B cell (primary cell): ENCODE data around the gene GAREM1. TPM values are rescaled to one million over a fixed set of nuclear protein-coding genes. Genes with fewer than 3 reads are reported as not detected.

Experiments used
- ATAC-seq: fragments of 200-7000 bp; cut with Tn5 transposase; one replicate; pipeline ENCODE4 v1.10.0; 2021; ENCODE audit warnings: low read depth, mild to moderate bottlenecking, moderate number of reproducible peaks, moderate library complexity
- CTCF ChIA-PET: fragments of 350-600 bp; sonication (Branson Sonifier 250); formaldehyde crosslinking; loops from one replicate; lab custom pipeline; 2021; ENCODE audit warnings: antibody characterized with exemption, inconsistent platforms; lab: Charles Lee
- POLR2A ChIA-PET: fragments of 350-600 bp; sonication (Branson Sonifier 250); formaldehyde crosslinking; loops from one replicate; lab custom pipeline; 2021; ENCODE audit warnings: antibody characterized with exemption; lab: Charles Lee
- DNase-seq: peaks from one replicate; pipeline ENCODE4 v3.0.0; 2013
- H2AFZ ChIP-seq: 2 replicates; pipeline ENCODE4 v1.6.1; 2012; ENCODE audit warnings: mild to moderate bottlenecking, low read depth, low read length; ENCODE audit not compliant: insufficient read depth, poor library complexity, severe bottlenecking
- H3K27ac ChIP-seq, 2 donors: 1 replicate in 1 of 2; 2 replicates in 1 of 2; pipeline ENCODE4 v1.5.1; 2012 to 2013; ENCODE audit warnings: low read length in 2 of 2, mild to moderate bottlenecking in 2 of 2, moderate library complexity in 1 of 2
- H3K27me3 ChIP-seq, 4 experiments: fragments of 200-600 bp in 1 of 4; sonication (generic) in 1 of 4; replicated peaks in 1 of 4; 1 replicate in 2 of 4; 2 replicates in 2 of 4; pipeline versions ENCODE4 v1.6.1 to v1.7.0; 2013 to 2016; ENCODE audit warnings: low read length in 3 of 4, mild to moderate bottlenecking in 2 of 4, mixed read lengths in 1 of 4, moderate library complexity in 1 of 4; ENCODE audit not compliant: insufficient read depth in 4 of 4, control insufficient read depth in 3 of 4; ENCODE audit errors: control extremely low read depth in 1 of 4
- H3K36me3 ChIP-seq, 2 experiments: replicated peaks in 1 of 2; 1 replicate in 1 of 2; 2 replicates in 1 of 2; pipeline versions ENCODE4 v1.6.1 to v1.7.1; 2013; ENCODE audit warnings: low read length in 1 of 2; ENCODE audit not compliant: insufficient read depth in 2 of 2, control insufficient read depth in 1 of 2; ENCODE audit errors: control extremely low read depth in 1 of 2, extremely low read depth in 1 of 2
- H3K4me1 ChIP-seq, 2 donors: fragments of 200-600 bp in 1 of 2; sonication (generic) in 1 of 2; 1 replicate in 1 of 2; 2 replicates in 1 of 2; pipeline versions ENCODE4 v1.5.1 to v1.6.1; 2013 to 2017; ENCODE audit warnings: low read length in 2 of 2; ENCODE audit not compliant: control insufficient read depth in 2 of 2, insufficient read depth in 2 of 2
- H3K4me2 ChIP-seq: replicated peaks from 2 replicates; pipeline ENCODE3; 2012; ENCODE audit warnings: mild to moderate bottlenecking, low read depth, low read length; ENCODE audit not compliant: poor library complexity, severe bottlenecking
- H3K4me3 ChIP-seq, 5 experiments: fragments of 200-600 bp in 1 of 5; sonication (generic) in 1 of 5; 1 replicate in 3 of 5; 2 replicates in 2 of 5; pipeline versions ENCODE4 v1.5.1 to v1.7.0; 2011 to 2016; ENCODE audit warnings: low read length in 4 of 5, mild to moderate bottlenecking in 4 of 5, low read depth in 2 of 5, control low read depth in 1 of 5, moderate library complexity in 1 of 5; ENCODE audit not compliant: insufficient read depth in 1 of 5; ENCODE audit errors: control extremely low read depth in 1 of 5, extremely low read depth in 1 of 5
- H3K79me2 ChIP-seq: fragments of 200-600 bp; sonication (generic); one replicate; pipeline ENCODE4 v1.6.0; 2016; ENCODE audit warnings: low read length; ENCODE audit not compliant: control insufficient read depth, insufficient read depth
- H3K9ac ChIP-seq: fragments of 200-600 bp; sonication (generic); 2 replicates; pipeline ENCODE4 v1.6.1; 2017; ENCODE audit warnings: mild to moderate bottlenecking, low read length, moderate library complexity
- H3K9me3 ChIP-seq, 3 donors: one replicate each; pipeline versions ENCODE4 v1.6.1 to v1.7.1; 2013; ENCODE audit warnings: low read length in 2 of 3; ENCODE audit not compliant: control insufficient read depth in 2 of 3, insufficient read depth in 1 of 3; ENCODE audit errors: control extremely low read depth in 1 of 3
- H4K20me1 ChIP-seq: 2 replicates; pipeline ENCODE4 v1.6.0; 2012; ENCODE audit warnings: mild to moderate bottlenecking, low read length; ENCODE audit not compliant: insufficient read depth, control insufficient read depth, poor library complexity, severe bottlenecking
- H3K27ac Mint-ChIP-seq: one replicate; pipeline ENCODE4 v1.8.0; 2021; ENCODE audit warnings: mixed read lengths
- H3K27me3 Mint-ChIP-seq: one replicate; pipeline ENCODE4 v1.8.0; 2021; ENCODE audit warnings: mixed read lengths
- H3K4me1 Mint-ChIP-seq: one replicate; pipeline ENCODE4 v1.8.0; 2021; ENCODE audit warnings: mixed read lengths
- H3K4me3 Mint-ChIP-seq: one replicate; pipeline ENCODE4 v1.8.0; 2021; ENCODE audit warnings: mixed read lengths
- H3K9me3 Mint-ChIP-seq: one replicate; pipeline ENCODE4 v1.8.0; 2022; ENCODE audit warnings: mixed read lengths; ENCODE audit not compliant: insufficient read depth
- EZH2 ChIP-seq: IDR thresholded peaks from 2 replicates; pipeline ENCODE4 v1.6.1; 2012; ENCODE audit warnings: borderline replicate concordance, low read depth, mild to moderate bottlenecking, moderate library complexity, low read length; ENCODE audit not compliant: insufficient read depth, poor library complexity, severe bottlenecking
- WGBS: methylation state at CpG from one replicate; pipeline ENCODE4 v1.1.5; 2013; ENCODE audit warnings: missing lambda C conversion rate; ENCODE audit not compliant: insufficient coverage; 5-methylcytosine and 5-hydroxymethylcytosine counted together
- intact Hi-C: fragments of 100-400 bp; cut with micrococcal nuclease; formaldehyde crosslinking; loops from one replicate; pipeline ENCODE4 v1.10.0; 2022
- polyA plus RNA-seq: library from polyadenylated mRNA; depleted of rRNA; stranded (reverse); fragments of >200 nt; gene quantifications from 2 replicates; pipeline ENCODE4 v1.2.3, GENCODE V29; 2012
- total RNA-seq, 2 donors: library from RNA; stranded (reverse); fragments of 120-200 nt in 1 of 2; gene quantifications; 1 replicate in 1 of 2; 2 replicates in 1 of 2; pipeline versions ENCODE4 v1.2.3 to v1.2.4, GENCODE V29; 2013 to 2022
- TF ChIP-seq, protein P1 (sequence below): fragments of 200-600 bp; IDR thresholded peaks from one replicate; pipeline ENCODE4 v1.8.0; 2022; ENCODE audit warnings: antibody characterized with exemption, mild to moderate bottlenecking

Gene GAREM1
- total and polyA plus RNA-seq, 2 donors (not counting 1 experiment from before 2014, with no cell fraction given) = not detected

DNA sequence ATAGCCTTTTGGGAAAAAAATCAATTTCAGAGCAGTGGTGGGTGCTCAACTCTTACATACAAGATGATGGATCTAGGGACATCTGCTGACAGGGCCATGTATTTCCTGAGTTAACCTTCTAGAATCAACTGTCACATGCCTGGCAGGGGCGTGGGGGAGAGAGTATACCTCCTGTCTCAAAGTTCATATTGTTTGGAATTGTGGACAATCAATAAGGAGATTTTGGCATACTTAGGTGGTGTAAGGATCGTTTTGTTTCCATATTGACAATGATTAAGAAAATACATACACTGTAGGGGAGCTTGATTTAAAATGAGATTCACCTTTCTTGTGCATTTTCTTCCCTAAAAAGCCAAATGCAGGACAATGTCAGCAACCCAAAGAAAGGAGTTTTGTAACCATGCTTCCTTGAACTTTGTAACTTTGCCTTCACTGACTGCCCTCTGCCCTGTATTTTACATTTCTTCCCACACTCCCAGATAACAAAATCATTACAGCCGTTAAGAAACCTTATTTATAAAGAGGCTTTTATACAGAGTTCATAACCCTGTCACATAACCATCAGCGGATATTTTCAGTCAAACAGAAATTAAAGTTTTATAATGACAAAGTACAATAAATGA is 192.4 kb downstream of the GAREM1 start:
- ATAC-seq = no peak
- TF ChIP-seq EZH2 = no peak
- TF ChIP-seq, protein P1, sequence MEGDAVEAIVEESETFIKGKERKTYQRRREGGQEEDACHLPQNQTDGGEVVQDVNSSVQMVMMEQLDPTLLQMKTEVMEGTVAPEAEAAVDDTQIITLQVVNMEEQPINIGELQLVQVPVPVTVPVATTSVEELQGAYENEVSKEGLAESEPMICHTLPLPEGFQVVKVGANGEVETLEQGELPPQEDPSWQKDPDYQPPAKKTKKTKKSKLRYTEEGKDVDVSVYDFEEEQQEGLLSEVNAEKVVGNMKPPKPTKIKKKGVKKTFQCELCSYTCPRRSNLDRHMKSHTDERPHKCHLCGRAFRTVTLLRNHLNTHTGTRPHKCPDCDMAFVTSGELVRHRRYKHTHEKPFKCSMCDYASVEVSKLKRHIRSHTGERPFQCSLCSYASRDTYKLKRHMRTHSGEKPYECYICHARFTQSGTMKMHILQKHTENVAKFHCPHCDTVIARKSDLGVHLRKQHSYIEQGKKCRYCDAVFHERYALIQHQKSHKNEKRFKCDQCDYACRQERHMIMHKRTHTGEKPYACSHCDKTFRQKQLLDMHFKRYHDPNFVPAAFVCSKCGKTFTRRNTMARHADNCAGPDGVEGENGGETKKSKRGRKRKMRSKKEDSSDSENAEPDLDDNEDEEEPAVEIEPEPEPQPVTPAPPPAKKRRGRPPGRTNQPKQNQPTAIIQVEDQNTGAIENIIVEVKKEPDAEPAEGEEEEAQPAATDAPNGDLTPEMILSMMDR = no peak
- no peaks in the 10 kb centered on the region for H3K79me2 ChIP-seq
- no peak for DNase-seq
- intact Hi-C loops = loop anchor here (10.0 kb wide), 1 partner anchor 277 kb away; no protein-coding TSS in a partner anchor
- H3K4me2 ChIP-seq = no peak overlapping the region
- H3K9ac ChIP-seq = no peak overlapping the region
- Mint-ChIP-seq H3K4me3 (no peak overlapping the region), H3K9me3 (no peaks in the 10 kb centered on the region), H3K4me1 (no peaks in the 10 kb centered on the region), H3K27ac (no peak overlapping the region), H3K27me3 (peaks cover 14% of the 10 kb centered on the region)
- CTCF ChIA-PET = interaction anchor here (1.1 kb wide), 1 partner anchor 11 kb away, joined by 3 read pairs; no protein-coding TSS in a partner anchor
- POLR2A ChIA-PET = no interaction called here
- H3K9me3 ChIP-seq = no peaks in the 10 kb centered on the region
- WGBS = 100% methylated on average over 2 of the region's 4 CpGs
- H3K27me3 ChIP-seq = no peaks in the 10 kb centered on the region
- H2AFZ ChIP-seq = no peak overlapping the region
- no peak overlapping the region for H3K27ac ChIP-seq
- H3K4me3 ChIP-seq = no peak overlapping the region
- no peaks in the 10 kb centered on the region for H4K20me1 ChIP-seq
- H3K36me3 ChIP-seq = no peaks in the 10 kb centered on the region
- no peaks in the 10 kb centered on the region for H3K4me1 ChIP-seq

DNA sequence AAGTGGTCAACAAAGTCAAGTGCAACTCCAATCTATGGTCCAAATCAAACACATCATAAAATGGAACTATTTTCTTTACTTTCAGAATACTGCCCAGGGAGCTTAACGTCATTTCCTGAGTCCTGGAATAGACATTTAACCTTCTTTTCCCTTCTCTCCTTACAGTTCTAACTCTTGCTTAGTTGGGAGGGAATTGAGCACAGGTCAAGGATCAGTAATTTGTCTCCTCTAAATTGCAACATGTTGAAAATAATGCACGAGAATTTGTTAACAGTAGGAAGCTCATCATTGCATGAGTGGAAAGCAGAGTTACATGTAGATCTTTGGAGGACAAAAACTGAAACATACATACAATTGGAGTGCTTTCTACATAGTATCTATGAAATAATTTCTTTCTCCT is 193.1 kb downstream of the GAREM1 start:
- Histone ChIP-seq H3K79me2 (no peaks in the 10 kb centered on the region), H3K4me1 (no peaks in the 10 kb centered on the region), H3K36me3 (no peaks in the 10 kb centered on the region), H2AFZ (no peak overlapping the region), H3K9ac (no peak overlapping the region), H3K27ac (no peak overlapping the region), H3K4me2 (no peak overlapping the region), H3K9me3 (no peaks in the 10 kb centered on the region), H3K4me3 (no peak overlapping the region), H3K27me3 (no peaks in the 10 kb centered on the region), H4K20me1 (no peaks in the 10 kb centered on the region)
- Mint-ChIP-seq H3K4me3 (no peak overlapping the region), H3K27ac (no peak overlapping the region), H3K9me3 (no peaks in the 10 kb centered on the region), H3K4me1 (no peaks in the 10 kb centered on the region), H3K27me3 (peaks cover 14% of the 10 kb centered on the region)
- ChIA-PET POLR2A (no interaction called here), CTCF (interaction anchor here (0.9 kb wide), 1 partner anchor 17 kb away, joined by 3 read pairs; no protein-coding TSS in a partner anchor)
- intact Hi-C loops = loop anchor here (10.0 kb wide), 1 partner anchor 277 kb away; no protein-coding TSS in a partner anchor
- no peak for TF ChIP-seq EZH2
- TF ChIP-seq, protein P1 = no peak
- no CpG with 5 or more reads among the region's 2 CpGs for WGBS
- DNase-seq (no peak), ATAC-seq (no peak)
